GM21825 (cell line): Measurements from ENCODE around the gene CFAP410.
"Not testable (repeated sequence)": the region's sequence is repeated elsewhere in the genome, so short reads cannot be mapped to it uniquely, and the experiment has no call there.

Experiments used
- ATAC-seq: cut with Tn5 transposase; IDR thresholded peaks from one replicate; pipeline ENCODE4 v1.9.1; 2021; ENCODE audit warnings: mild to moderate bottlenecking, moderate library complexity; ENCODE audit not compliant: unreplicated experiment

Gene CFAP410

GRCh38 chr21:44318489-44319285 lies 20.5 kb downstream of the CFAP410 start:
- ATAC-seq, result no peak

DNA sequence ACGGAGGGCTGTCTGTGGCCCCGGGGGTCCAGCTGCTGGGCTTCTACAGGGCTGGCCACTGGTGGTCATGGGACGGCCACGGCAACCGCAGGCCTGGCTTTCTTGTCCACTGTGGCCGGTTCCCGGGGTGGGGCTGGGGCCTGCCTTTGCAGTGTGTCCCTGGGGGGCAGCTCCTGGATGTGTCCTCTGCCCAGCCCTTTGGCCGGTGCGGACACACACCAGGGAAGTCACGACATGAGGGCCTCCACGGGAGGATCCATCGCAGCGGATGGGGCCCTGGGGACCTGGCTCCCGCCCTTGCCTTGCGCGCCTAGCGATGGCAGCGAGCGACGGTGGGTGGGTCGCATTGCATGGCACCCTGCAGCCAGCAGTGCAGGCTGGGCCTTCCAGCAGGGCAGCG lies 21.3 kb downstream of the CFAP410 start:
- no peak for ATAC-seq

- ATAC-seq, result no peak
These were observed 21.9 kb downstream of the CFAP410 start for GRCh38 chr21:44317241-44317782.

GRCh38 chr21:44316277-44316900 lies 22.8 kb downstream of the CFAP410 start:
- ATAC-seq, result no peak

DNA sequence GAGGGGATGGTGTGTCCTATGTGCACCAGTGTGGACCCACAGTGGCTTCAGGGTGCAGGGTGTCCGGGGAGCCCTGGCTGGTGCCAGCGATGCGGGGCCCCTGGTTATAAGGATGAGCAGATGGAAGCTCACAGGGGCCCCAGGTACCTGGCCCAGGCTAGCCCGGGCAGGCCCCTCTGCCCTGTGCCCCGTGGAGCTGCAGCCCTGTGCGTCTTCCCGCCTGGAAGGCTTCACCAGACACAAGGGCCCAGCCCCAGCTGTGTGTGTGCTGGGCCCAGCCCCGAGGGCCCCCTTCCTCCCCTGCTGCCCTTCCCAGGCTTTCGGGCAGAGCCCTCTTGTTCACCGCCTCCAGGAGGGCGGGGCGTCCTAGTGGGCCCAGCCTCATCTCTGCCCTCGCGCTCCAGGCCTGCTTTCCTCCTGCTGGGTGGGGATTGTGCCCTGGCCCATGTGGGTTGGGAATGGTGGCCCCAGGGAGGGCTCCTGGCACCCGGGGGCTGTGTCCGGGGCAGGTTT lies 23.4 kb downstream of the CFAP410 start:
- ATAC-seq, result no peak

DNA sequence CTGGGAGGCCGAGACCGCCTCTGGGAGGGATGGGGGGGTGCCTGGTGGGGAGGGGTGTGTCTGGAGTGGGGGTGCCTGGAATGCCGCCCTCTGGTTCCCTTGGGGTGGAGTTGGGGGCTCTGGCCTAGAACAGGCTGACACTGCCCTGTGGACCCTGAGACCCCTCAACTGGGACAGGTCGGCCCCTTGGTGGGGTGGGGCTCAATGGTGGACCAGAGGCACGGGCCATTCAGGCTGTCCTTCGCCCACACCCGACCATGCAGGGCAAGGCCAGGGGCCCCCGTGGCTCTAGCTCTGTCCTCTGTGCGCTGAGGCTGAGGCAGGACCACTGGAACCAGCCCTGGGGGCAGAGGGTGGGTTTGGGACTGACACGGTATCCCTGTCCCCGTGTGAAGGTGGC lies 24.6 kb downstream of the CFAP410 start:
- no peak for ATAC-seq

DNA sequence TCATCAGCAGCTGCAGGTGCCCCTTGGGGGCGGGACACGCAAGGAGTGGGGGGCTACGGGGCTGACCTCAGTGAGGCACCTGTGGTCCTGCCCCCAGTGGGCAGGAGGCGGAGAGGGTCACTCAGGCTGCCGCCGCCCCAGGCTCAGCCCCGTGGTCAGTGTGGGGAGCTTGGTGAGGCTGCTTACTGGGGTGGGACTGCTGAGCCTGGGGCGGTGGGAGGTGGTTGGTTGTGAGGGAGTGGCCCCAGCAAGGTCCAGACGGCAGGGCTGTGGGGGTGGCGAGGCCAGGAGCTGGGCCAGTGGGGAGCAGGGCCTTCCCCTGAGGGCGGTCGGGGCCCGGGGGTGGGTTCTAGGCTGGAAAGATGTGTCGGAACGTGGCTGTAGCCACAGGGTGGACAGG lies 25.1 kb downstream of the CFAP410 start:
- no peak for ATAC-seq

DNA sequence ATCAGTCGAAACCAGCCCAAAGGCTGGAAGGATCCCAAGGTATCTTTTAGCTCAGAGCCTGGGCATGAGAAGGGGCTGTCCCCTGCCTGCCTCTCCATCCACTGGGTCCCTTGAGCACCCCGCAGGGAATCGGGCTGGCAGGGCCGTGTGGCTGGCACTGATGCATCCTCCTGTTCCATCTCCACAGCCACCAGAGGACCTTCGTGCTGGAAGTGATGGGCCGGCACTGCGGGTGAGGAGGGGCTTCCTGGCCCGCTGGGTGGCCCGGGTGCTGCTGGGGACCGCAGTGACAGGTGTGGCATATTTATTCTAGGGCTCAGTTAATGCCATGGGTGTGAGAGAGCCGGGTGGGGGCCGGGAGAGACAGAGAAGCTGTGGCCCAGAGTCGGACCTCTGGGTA lies 25.7 kb downstream of the CFAP410 start:
- no peak for ATAC-seq

DNA sequence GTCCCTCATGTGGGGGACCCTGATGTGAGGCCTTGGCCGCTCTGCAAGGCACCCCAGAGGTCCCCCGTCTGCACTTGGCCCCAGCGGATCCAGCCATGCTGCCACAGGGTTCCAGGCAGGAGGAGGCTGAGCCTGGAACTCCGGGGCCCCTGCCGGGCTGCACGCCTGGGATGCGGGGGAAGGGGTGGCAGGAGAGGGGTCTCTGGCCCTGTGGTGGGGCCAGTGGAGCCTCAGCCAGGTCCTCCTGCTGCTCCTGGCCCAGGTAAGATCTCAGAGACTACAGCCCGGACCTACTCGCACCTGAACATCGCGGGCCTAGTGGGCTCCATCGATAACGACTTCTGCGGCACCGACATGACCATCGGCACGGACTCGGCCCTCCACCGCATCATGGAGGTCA lies 26.5 kb downstream of the CFAP410 start:
- ATAC-seq, result no peak

- ATAC-seq, result no peak
These were observed 27.1 kb downstream of the CFAP410 start for GRCh38 chr21:44312089-44312488.

DNA sequence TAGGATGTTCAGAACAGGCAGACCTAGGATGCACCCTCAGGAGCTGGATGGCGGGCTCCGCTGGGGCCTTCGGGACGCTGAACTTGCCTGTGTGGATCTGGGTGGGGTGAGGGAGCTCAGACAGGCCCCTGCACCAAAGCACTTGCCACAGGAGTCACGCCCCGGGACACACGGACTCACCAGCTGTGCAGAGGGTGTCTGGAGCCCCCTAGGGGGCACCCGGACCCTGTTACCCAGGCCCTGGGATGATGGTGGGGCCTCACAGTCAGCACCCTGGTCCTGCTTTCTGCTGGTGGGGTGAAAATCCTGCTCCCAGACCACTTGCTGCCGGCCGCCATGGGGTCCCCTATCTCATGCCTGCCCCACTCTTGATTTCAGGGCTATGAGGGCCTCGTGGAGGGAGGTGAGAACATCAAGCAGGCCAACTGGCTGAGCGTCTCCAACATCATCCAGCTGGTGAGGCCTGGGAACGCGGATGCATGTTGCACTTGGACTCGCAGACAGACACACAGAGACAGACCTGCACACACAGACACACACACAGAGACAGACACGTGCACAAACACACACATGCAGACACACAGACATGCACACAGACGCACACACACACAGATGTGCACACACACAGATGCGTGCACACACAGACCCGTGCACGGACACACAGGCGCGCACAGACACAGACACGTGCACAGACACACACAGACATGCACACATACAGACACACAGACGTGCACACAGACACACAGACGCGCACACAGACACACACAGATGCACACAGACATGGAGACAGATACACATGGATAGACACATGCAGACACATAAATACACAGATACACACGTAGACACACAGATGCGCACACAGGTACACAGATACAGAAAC lies 28.3 kb downstream of the CFAP410 start:
- ATAC-seq, result no peak

- ATAC-seq, result no peak
These were observed 32.1 kb downstream of the CFAP410 start for GRCh38 chr21:44306936-44307704.

- no peak for ATAC-seq
These were observed 33.5 kb downstream of the CFAP410 start for GRCh38 chr21:44305691-44306090.

DNA sequence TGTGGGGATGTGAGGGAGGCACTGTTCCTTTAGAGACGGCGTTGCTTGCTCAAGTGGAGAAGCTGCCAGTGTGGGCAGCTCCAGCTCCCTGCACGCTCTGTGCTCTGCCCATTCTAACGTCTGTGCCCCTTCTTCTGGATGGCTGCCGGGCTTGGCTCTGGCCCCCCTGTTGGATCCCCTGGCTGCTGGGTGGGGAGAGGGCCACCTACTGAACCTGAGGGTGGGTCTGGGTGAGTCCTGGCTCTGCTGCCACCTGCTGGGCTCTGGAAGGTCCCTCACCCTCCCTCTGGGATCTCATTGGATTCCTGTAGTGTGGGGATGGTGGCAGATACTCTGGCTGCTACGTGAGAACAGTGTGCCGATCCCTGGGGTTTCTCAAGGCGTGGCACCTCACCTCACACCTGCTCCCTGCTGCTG lies 34.3 kb downstream of the CFAP410 start:
- no peak for ATAC-seq

GRCh38 chr21:44304011-44304616 lies 35.1 kb downstream of the CFAP410 start:
- no peak for ATAC-seq

DNA sequence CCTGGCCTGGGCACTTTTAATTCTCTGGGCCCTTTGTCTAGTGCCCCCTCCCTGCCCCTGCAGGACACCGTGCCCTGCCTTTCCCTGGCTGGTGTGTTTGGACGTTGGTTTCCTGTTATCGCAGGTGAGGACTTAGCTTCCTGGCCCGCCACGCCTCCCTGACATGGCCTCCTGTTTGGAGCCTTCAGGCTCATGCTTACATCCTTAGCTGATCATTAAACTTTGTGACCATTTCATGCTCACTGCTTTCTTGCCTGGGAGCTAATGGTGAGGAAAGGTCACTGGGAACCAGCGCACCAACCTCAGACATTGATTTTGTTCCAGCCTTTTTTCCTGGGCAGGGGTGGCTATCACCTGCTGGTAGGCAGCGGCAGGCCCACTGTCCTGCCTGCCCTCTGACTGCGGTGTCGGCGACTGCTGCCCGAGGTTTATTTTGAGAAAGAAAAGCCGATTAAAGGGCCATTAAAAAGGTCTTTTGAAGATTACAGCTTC lies 35.7 kb downstream of the CFAP410 start:
- no peak for ATAC-seq

DNA sequence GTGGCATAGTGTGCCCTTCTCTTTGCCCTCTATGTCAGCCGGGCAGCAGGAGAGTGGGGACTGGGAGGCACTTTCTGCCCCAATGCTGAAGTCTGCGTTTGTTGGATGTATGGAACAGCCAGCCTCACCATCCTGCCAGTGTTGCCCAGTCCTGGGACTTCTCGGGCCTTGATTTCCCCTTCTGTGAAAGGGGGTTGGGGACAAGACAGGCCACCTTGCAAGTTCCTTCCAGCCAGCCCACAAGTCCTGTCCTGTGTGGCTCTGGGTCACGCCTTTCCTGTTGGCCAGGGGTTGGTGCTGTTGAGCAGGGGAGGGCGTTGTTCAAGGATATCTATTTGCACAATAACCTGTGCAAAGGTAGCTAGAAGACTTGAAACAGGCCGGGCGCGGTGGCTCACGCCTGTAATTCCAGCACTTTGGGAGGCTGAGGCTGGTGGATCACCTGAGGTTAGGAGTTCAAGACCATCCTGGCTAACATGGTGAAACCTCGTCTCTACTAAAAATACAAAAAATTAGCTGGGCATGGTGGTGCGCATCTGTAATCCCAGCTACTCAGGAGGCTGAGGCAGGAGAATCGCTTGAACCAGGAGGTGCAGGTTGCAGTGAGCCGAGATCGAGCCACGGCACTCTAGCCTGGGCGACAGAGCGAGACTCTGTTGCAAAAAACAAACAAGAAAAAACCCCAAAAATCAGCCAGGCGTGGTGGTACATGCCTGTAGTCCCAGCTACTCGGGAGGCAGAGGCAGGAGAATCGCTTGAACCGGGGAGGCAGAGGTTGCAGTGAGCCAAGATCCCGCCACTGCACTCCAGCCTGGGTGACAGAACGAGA lies 36.4 kb downstream of the CFAP410 start:
- not testable (repeated sequence) for ATAC-seq

DNA sequence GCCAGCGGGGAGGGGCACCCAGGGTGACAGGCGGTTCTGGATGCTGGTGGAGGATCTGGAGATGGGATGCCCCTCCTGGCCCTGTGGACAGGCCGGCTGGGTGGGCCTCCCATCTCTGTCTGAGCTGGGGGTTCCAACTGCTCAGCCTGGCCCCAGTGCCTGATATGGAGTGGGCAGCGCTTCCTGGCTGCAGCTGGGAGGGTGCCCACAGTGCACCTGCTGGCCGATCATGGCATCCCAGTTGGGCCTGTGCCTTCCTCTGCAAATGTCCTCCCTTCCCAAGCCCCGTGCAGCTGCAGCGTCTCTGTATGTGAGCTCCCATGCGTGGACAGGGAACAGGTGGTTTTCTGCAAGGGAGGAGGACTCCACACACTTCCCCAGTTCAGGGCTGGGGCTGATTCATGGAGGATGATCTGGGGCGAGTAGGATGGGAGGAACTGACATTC lies 37.2 kb downstream of the CFAP410 start:
- no peak for ATAC-seq

DNA sequence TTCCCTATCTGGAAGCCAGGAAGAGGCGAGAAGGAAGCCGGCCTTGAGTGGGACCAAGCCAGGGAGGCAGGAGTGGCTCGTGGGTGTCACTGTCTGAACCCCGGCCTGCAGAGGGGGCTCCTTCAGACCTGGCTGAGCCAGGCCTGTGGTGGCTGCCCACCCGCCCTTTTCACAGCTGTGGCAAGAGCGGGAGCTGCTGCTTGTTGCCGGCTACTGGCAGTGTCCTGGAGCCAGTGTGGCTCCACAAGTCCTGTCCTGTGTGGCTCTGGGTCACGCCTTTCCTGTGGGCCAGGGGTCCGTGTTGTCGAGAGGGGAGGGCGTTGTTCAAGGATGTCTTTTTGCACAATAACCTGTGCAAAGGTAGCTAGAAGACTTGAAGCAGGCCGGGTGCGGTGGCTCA lies 38.0 kb downstream of the CFAP410 start:
- ATAC-seq, result no peak
